ENCODE data around the gene BICC1.

Gene BICC1

GRCh38 chr10:58653139-58653538, 140.5 kb downstream of the BICC1 start:
- POLR2A ChIA-PET = interaction anchor here (0.7 to 0.8 kb wide), 2 partner anchors 11 to 217 kb away, joined by 3 read pairs; no protein-coding TSS in a partner anchor
- no peak overlapping the region for H3K4me3 ChIP-seq (ENCODE audit: low read depth, low read length)
- DNase-seq (ENCODE audit: low read depth, low spot score) = no peak
- CTCF ChIA-PET = interaction anchor here (1.2 kb wide), 1 partner anchor 12 kb away, joined by 3 read pairs; no protein-coding TSS in a partner anchor
- no peak for TF ChIP-seq CTCF (IDR thresholded peaks at IDR 0.05; ENCODE audit: insufficient read depth, low read length, missing control alignments)

- ChIA-PET POLR2A (no interaction called here), CTCF (interaction anchor here (1.1 to 1.5 kb wide), 4 partner anchors 10 to 246 kb away, joined by 4 to 6 read pairs (median 4); no protein-coding TSS in a partner anchor)
- no peak for TF ChIP-seq CTCF (IDR thresholded peaks at IDR 0.05; ENCODE audit: insufficient read depth, low read length, missing control alignments)
- no peak overlapping the region for H3K4me3 ChIP-seq (ENCODE audit: low read depth, low read length)
- DNase-seq (ENCODE audit: low read depth, low spot score) = no peak
These were observed 148.0 kb downstream of the BICC1 start for GRCh38 chr10:58660575-58661255.

- no peak for DNase-seq (ENCODE audit: low read depth, low spot score)
- no peak for TF ChIP-seq CTCF (IDR thresholded peaks at IDR 0.05; ENCODE audit: insufficient read depth, low read length, missing control alignments)
- no peak overlapping the region for H3K4me3 ChIP-seq (ENCODE audit: low read depth, low read length)
- ChIA-PET POLR2A (no interaction called here), CTCF (interaction anchor here (1.1 to 1.5 kb wide), 3 partner anchors 12 to 247 kb away, joined by 4 to 6 read pairs (median 5); no protein-coding TSS in a partner anchor)
These were observed 148.7 kb downstream of the BICC1 start for GRCh38 chr10:58661336-58661735.

- no peak for TF ChIP-seq CTCF (IDR thresholded peaks at IDR 0.05; ENCODE audit: insufficient read depth, low read length, missing control alignments)
- no peak for DNase-seq (ENCODE audit: low read depth, low spot score)
- H3K4me3 ChIP-seq (ENCODE audit: low read depth, low read length) = no peak overlapping the region
- ChIA-PET POLR2A (no interaction called here), CTCF (interaction anchor here (1.2 to 1.5 kb wide), 2 partner anchors 131 to 247 kb away, joined by 4 to 5 read pairs; no protein-coding TSS in a partner anchor)
These were observed 149.2 kb downstream of the BICC1 start for GRCh38 chr10:58661902-58662301.

GRCh38 chr10:58662314-58662713, 149.6 kb downstream of the BICC1 start:
- peak; percentile 65 for DNase-seq (ENCODE audit: low read depth, low spot score)
- ChIA-PET POLR2A (no interaction called here), CTCF (no interaction called here)
- no peak overlapping the region for H3K4me3 ChIP-seq (ENCODE audit: low read depth, low read length)
- no peak for TF ChIP-seq CTCF (IDR thresholded peaks at IDR 0.05; ENCODE audit: insufficient read depth, low read length, missing control alignments)

GRCh38 chr10:58665361-58665760, 152.7 kb downstream of the BICC1 start:
- CTCF ChIA-PET = interaction anchor here (1.0 kb wide), 1 partner anchor 134 kb away, joined by 3 read pairs; no protein-coding TSS in a partner anchor
- no peak overlapping the region for H3K4me3 ChIP-seq (ENCODE audit: low read depth, low read length)
- no peak for TF ChIP-seq CTCF (IDR thresholded peaks at IDR 0.05; ENCODE audit: insufficient read depth, low read length, missing control alignments)
- POLR2A ChIA-PET = no interaction called here
- no peak for DNase-seq (ENCODE audit: low read depth, low spot score)

All from AG04449 (cell line).